Middle frontal gyrus (tissue), 1 donor: ENCODE results near the gene BEX2.
A peak's percentile ranks its signal among the peaks of the same experiment; 100 is the strongest.
"Not testable (repeated sequence)": the region's sequence is repeated elsewhere in the genome, so short reads cannot be mapped to it uniquely, and the experiment has no call there.

Experiments
- DNase-seq: peaks from one replicate; pipeline ENCODE4 v3.0.0-alpha.2; 2015; ENCODE audit warnings: low spot score; ENCODE audit errors: extremely low spot score

The BEX2 gene

DNA sequence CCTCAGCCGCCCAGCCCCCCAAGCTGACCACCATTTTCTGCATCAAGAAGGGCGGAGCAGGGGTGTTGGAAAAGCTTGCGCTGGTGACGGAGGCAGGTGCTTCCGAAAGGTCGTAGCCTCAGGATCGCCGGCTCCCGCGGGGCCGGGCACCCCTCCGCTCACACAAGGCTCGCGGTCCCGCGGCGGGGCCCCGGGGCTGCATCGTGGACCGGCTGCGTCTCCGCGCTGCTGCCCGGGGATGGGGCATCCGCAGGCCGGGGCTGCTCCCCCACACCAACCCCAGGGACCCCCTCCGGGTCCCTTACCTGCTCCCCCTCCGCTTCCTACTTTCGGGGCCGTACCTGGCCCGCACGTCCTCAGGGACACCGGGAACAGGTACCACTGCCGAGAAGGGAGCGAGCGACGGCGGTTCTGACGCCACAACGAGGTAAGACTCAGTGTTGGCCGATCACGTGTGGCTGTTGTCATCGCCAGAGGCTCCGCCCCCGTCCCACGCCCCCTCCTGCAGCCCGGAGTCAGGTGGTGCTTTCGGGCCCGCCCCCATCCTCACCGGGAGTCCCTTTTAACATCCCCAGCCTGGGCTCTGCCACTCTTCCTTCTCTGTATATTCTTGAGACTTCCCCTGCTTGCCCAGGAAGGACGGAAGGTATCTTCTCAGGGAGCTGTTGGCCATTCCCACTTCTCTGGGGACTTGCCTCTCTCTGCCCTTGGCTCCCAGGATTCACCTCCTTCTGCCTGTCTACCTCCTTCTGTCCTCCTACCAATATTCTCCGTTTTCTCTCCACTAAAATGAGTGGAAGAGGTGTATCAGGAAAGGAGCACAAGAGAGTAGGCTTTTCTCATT, at the start of gene BEX2:
TSS of gene BEX2 (minus strand) at position 436 of the 844 bp plus-strand sequence. CDS start 1,014 bp downstream, outside the sequence.
- peak; percentile 58 for DNase-seq

DNA sequence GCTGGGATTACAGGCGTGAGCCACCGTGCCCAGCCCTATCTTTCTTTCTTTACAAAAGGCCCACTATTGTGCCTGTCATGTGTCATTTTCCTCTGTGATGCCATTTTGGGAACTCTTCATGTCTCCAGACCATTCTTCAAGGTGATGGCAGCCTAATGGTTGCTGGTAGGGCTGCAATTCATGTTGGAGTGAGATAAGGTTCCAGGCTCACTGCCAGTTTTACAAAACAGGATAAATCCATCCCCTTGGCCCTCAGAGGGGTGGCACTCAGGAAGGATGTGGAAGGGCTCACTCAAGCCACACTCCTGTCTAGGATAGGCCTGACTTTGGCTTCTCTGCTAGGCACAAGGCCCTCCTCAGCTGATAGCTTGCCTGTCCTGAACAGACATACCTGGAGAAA, 49.3 kb upstream of the BEX2 start:
- no peak for DNase-seq

DNA sequence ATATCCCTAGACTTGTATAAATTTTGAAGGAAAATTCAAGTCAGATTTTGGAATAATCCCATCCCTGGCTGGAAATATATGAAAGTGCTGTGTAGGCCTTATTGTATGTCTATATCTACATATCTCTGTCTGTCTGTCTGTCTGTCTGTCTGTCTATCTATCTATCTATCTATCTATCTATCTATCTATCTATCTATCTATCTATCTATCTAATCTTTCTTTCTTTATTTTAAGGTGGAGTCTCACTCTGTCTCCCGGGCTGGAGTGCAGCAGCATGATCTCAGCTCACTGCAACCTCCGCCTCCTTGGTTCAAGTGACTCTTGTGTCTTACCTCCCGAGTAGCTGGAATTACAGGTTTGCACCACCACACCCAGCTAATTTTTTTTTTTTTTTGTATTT, 48.8 kb upstream of the BEX2 start:
- not testable (repeated sequence) for DNase-seq

DNA sequence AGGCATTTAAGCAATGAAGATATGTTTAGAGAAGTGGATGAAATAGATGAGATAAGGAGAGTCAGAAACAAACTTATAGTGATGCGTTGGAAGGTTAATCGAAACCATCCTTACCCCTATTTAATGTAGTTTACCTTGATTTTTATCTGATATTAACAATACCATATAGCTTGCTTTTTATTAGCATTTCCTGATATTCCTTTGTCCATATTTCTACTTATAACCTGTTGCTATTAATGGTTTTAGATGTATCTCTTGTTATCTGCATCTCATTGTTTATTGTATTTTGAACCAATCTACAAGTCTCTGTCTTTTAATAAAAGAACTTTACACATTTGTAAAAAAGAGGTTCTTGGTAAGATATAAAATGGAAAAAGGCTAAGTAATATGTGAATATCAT, 47.1 kb upstream of the BEX2 start:
- no peak for DNase-seq

DNA sequence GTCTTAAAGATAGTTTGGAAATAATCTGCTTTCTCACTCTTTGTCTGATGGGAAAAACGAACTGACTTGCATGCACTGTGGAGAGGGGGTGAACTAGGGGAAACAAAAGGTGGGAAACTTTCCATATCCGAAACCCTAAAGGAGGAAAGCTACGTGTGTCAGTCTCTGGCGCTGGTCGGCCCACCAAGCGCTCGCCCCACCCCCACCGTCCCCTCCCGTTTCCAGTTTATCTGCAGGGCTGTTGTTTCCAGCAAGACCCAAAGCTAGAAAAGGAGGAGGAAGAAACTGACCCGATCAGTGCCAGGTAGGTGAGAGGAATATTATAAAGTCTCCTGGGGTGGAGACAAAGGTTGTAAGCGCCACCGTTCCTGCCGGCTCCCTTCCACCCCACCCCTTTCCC, 46.1 kb upstream of the BEX2 start:
- DNase-seq, result no peak

DNA sequence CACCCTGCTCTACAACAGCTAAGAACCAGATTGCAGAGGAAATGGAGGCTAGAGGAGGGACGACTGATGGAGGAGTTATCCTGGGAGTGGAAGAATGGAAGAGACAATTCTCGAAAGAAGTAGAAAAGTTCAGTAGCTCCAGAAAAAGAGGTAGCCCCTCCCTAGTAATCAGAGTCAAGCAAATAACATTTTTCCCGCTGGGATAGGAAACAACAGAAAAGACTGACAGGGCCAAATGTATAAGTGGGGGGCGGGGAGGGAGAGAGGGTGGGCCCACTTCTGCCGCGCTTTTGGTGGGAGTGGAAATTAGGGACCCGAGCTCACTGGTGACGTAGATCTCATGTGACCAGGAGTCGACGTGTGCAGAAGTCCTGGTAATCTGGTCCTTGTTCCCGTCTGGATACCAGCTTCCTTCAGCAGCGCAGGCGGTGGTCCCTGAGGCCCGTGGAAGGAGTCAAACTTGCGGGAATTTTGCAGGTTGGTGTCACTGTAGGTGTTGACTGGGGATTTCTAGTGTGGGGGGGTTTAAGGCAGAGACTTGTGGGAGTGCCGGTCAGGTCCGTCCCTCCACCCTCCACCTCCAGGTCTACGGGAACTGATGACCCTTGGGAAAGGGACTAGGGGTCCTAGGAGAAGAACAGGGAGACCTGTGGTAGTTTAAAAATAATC, 45.5 kb upstream of the BEX2 start, which contains the start of gene TCEAL9:
TSS of gene TCEAL9 (plus strand) at position 377 of the 669 bp plus-strand sequence. CDS start 1,179 bp downstream, outside the sequence.
- peak; percentile 16 for DNase-seq

DNA sequence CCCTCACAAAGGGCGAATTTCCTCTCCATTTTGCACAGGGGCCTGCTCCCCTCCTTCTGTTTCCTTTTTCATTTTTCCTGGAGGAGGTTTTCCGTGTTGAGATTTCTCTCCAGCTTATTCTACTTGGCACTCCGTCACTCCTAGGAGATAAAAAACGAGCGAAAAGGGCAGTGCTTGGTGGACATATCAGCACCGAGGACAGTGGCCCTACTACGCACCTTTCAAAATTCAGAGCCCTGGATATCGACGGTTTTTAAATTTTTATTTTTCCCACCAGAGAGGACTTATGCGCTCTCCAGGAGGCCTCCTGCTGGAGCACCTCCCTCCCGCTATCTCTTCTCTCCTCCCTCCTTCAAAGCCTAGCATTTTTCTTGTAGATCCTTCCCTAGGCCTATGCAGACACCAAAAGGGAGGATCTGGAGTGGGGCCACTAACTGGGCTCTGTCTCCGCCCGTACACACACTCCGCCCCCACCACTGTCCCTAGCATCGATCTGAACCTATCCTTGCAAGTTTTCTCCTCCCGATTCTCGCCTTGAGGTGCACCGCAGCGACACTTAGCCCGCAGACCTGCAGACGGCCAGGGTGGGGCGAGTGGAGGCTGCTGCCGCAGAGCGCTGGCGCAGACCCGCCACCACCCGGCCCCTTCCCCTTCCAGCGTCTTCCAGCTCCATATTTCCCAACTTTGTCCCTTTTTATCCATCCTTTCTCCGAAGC, 37.0 kb upstream of the BEX2 start:
- no peak for DNase-seq

DNA sequence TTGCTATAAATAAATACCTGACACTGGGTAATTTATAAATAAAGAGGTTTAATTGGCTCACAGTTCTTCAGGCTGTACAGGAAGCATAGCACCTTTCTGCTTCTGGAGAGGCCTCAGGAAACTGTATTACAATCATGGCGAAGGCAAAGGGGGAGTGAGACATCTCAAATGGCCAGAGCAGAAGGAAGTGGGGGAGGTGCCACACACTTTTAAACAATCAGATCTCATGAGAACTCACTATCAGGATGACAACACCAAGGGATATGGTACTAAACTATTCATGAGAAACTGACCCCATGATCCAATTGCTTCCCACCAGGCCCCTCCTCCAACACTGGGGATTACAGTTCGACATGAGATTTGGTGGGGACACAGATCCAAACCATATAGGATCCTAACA, 33.8 kb upstream of the BEX2 start:
- no peak for DNase-seq

DNA sequence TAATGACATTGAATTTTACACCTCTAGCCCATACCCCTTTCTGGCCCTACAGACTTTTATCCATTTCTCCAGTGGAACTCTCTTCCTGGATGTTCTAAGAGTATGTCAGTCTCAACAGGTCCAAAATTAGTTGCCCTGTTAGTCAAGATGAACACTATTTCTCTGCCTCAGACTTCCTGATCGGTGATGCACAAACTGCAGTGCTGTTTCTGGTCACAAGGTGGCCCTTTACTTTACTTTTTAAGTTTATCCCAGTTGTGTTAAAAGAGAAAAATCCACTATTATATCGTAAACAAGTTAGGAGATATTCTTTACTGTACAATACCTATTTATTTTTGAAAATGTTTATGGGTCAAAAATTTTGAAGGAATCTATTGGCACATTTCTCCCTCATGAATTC, 32.3 kb upstream of the BEX2 start:
- peak; percentile 18 for DNase-seq

DNA sequence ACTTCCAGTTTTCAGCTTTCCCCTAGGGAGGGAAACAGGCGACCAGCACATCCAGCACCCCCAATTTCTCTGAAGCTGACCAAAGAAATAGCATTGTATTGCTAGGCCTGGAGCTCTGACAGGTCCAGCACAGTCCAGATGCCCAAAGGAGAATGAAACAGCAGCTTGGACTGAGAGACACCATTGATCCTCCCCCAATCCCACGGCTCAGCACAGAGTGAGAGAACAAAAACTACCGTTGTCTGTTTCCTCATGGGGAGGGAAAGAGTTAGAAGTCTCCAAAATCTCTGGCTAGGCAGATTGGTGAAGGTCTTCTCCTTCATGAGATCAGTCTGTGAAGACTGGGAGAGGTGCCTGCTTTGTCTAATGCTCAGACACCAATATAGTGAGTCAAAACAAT, 27.9 kb upstream of the BEX2 start:
- no peak for DNase-seq

DNA sequence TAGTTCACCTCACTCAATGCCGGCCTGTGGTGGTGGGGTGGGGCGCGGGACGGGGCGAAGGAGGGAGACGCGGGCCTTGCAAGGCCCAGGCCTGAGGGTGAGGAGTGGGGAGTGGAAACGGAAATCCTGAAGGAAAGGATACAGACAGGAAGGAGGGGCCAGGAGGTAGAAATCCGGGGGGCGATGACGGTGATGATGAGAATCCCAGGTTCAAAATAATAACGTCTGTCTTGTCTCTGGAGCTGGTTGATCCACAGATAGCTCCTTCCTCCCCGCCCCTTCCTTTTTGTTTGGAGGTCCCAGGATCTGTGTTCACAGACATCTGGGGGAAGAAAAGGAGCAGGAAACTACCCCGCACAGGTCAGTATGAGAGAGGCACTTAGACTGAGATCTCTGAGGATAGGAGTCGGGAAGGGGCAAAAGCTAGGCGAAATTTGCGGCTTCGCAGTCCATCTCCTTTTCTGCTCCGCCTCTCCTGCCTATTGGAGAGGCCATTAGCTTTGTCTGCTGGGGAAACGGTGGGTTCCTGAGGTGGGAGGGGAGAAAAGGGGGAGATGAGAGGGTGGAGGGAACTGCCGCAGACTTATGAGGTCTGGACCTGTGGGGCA, 20.0 kb upstream of the BEX2 start:
- DNase-seq, result no peak

DNA sequence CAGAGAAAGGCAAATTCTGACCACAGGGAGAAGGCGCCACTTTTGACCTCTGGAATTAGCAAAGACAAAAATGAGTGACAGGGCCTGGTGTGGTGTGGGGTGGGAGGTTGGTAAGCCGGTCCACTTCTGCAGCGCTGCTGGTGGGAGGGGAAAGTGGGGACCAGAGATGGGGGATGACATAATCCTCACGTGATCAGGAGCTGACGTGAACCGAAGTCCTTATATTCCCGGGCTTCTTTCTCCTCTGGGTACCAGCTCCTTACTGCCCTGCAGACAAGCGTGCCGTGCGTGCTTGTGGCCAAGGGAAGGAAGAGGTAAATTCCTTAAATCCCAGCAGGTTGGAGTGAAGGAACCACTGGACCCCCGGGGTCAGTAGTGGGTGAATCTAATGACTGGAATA, 19.2 kb upstream of the BEX2 start, which contains the start of gene TCEAL7:
TSS of gene TCEAL7 (plus strand) at position 249 of the 400 bp plus-strand sequence. CDS start 1,165 bp downstream, outside the sequence.
- peak; percentile 40 for DNase-seq

DNA sequence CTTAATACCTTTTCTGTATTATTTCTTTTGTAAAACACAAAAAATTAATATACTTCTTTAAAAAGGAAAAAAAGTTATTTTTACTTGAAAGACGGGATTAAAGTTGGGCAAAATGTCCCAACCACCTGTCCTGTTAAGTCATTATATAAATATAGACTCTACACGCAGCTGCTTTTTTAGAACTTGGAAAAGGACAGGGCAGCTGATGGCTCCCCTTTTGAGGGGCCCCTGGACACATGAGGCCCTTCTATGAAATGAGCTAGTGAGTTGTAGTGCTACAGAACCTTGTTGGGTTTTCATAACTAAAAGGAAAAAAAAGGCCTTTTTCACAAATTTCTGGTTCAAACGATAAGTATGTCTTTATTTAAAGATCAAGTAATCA, 600 bp upstream of the BEX2 start:
- no peak for DNase-seq

DNA sequence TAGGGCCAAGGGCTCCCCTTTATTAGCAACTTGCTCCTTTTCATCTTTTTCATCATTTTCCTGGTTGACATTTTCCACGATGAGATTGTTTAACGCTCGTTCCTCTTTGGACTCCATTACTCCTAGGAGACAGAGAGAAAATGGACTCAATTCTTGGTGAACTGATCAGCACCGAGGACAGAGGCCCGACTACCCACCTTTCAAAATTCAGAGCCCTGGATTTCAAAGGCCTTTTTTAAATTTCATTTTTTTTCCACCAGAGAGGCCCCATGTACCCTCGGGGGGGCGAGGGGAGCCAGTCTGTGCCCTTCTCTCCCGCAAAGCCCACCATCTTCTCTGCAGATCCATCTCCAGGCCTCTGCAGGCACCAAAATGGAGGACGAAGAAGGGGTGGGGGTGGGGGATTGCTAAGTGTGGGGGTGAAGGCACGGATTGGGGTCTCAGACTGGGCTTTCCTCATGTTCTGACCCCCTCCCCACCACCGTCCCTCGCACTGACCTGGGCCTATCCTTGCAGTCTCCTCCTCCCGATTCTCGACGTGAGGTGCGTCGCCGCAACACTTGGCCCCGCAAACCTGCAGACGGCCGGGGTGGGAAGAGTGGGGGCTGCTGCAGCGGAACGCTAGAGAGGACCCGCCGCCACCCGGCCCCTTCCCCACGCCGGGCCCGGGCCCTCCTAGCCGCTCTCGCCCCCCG, 783 bp downstream of the BEX2 start:
- no peak for DNase-seq

DNA sequence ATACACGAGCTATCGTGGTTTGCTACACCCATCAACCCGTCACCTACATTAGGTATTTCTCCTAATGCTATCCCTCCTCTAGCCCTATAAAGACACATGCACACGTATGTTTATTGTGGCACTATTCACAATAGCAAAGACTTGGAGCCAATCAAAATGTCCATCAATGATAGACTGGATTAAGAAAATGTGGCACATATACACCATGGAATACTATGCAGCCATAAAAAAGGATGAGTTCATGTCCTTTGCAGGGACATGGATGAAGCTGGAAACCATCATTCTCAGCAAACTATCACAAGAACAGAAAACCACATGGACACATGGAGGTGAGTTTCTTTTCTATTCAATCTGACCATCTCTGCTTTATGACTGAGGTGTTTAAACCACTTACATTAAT, 5.1 kb downstream of the BEX2 start:
- DNase-seq, result not testable (repeated sequence)

DNA sequence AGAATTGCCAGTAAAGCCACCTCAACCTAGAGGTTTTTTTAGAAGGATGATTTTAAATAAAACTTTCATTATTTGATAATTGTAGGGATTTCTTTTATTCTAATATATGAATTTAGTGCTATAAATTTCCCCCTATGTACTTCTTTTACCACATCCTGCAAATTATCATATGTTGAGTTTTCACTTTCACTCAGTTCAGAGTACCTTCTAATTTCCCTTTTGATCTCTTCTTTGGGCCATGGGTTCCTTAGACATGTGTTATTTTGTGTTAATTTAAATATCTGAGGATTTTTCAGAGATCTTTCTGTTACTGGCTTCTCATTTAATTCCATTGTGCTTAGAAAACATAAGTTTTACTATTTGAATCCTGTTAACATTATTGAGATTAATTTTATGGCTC, 6.1 kb downstream of the BEX2 start:
- DNase-seq, result no peak

DNA sequence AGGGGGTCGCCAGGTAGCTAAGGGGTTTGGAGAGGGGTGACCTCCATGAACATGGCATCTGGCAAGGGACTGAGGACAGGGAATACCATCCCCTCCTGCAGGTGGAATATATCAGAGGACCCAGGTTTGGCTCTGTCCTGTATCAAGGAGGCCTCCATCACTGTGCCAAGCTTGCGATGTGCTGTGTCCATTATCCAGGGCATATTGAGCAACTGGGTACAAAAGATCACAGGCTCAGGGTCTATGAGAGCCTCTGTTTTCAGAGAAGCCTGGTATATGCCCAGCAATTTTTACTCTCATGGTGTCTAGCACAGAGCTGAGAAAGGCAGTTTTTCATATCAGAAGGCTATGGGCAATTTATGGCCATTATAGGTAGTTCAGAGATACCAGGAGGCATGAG, 17.7 kb downstream of the BEX2 start:
- DNase-seq, result no peak

DNA sequence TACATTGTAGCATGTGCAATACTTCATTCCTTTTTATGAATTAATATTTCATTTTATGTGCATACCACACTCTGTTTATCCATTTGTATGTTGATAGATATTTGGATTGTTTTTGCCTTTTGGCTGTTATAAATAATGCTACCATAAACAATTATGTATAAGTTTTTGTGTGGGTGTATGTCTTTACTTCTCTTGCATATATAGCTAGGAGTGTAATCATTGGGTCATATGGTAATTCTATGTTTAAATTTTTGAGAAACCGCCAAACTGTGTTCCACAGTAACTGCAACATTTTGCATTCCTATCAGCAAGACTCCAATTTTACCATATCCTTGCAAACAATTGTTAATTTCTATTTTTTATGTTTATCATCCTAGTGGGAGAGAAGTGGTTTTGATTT, 31.2 kb downstream of the BEX2 start:
- DNase-seq, result no peak

DNA sequence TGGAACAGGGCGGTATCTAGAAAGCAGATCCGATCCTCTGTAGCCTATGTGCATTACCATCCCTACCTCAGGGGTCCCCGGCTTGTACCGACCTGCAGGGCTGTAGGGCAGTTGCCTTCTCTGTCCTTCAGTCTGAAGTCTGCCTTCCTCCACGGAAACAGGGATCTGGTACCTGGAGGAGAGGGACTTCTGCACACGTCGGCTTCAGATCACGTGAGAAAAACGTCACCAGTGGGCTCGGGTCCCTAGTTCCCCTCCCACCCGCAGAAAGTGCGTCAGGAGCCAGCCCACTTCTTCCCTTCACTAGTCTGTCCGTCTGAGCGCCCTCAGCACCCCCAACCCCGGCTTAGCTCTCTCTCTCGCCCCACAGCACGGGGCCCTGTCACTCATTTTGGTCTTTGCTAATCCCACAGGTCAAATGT, 34.2 kb downstream of the BEX2 start, which contains the start of gene TCEAL5:
TSS of gene TCEAL5 (minus strand) at position 170 of the 422 bp plus-strand sequence. CDS start 2,187 bp downstream, outside the sequence.
- DNase-seq, result peak; percentile 45

DNA sequence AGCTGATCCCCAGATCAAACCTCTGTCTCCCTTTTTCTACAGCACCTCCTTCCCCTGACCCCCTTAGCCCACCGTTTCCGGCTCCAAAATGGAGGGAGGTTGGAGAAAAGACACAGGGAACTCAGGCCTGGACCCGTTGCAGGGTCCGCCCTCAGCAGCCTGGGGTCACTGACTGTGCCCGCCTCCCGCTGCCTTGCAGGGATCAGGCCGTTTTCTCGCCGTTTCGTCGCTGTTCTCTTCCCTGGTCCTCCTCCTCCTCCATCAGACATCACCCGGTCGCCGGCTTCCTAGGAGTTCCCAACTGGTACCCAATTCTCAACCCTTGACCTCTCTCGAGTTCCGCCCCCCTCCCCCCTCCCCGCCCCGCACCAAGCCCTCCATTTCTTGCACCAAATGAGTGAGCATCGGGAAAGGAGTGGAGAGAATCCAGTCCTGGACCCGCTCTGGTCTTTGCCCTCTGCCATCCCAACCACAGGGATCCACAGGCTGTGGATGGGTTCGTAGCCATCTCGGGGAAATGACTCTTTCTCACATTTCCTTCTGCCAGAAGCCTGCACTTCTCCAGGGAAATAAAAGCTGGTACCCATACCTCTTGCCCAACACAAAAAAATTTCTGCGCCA, 34.7 kb downstream of the BEX2 start:
- DNase-seq, result no peak
